Erythroblast (primary cell): ENCODE measurements around the gene HIP1.

ENCODE experiments used
- GATA1 ChIP-seq: IDR thresholded peaks from 2 replicates; pipeline ENCODE4 v1.6.1; 2011; ENCODE audit warnings: low read depth, mild to moderate bottlenecking, control low read depth, low read length, moderate library complexity
- POLR2A ChIP-seq: IDR thresholded peaks from 2 replicates; pipeline ENCODE4 v1.6.1; 2011; ENCODE audit warnings: mild to moderate bottlenecking, low read length

DNA sequence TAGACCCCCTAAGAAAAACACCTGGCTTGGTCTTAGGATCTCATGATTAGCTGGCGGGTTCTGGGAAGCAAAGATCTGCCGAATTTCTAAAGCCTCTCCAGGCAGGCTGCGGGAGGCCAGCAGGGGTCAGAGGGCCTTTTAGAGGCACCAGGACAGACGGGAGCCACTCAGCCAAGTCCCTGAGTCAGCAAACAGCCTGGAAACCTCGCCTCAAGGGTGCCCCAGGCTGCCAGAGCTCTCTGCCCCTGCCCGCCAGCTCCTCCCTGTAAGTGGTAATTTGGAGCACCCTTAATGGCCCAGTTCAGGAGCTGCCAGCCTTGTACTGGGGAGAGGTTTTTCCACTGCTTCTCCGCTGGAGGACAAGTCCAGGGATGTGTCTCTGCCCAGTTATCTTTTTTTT is 88.7 kb downstream of the HIP1 start:
- TF ChIP-seq POLR2A (no peak), GATA1 (no peak)
